NCI-H2171 treated with DMSO at 0.1 percent for 48 hours (cell line): ENCODE data around the gene C6orf89.

Experiments used
- DNase-seq: peaks from one replicate; lab custom pipeline; 2025; lab: John Stamatoyannopoulos, UW

C6orf89 gene

GRCh38 chr6:36852481-36853147, 33.1 kb upstream of the C6orf89 start:
- no peak for DNase-seq

GRCh38 chr6:36853325-36853724, 32.4 kb upstream of the C6orf89 start:
- DNase-seq = no peak

GRCh38 chr6:36855750-36856149, 30.0 kb upstream of the C6orf89 start:
- no peak for DNase-seq

GRCh38 chr6:36856277-36856676, 29.5 kb upstream of the C6orf89 start:
- DNase-seq = no peak

GRCh38 chr6:36857325-36857724, 28.4 kb upstream of the C6orf89 start:
- DNase-seq = no peak

- DNase-seq = no peak
Observed at GRCh38 chr6:36858407-36858981, 27.3 kb upstream of the C6orf89 start.

GRCh38 chr6:36860126-36860525, 25.6 kb upstream of the C6orf89 start:
- no peak for DNase-seq

GRCh38 chr6:36862164-36862847, 23.4 kb upstream of the C6orf89 start:
- no peak for DNase-seq

GRCh38 chr6:36862848-36863382, 22.8 kb upstream of the C6orf89 start:
- DNase-seq = no peak

- DNase-seq = no peak
Observed at GRCh38 chr6:36863670-36864540, 21.8 kb upstream of the C6orf89 start.

GRCh38 chr6:36865835-36866234, 19.9 kb upstream of the C6orf89 start:
- no peak for DNase-seq

- DNase-seq = no peak
Observed at GRCh38 chr6:36867471-36868224, 18.1 kb upstream of the C6orf89 start.

- no peak for DNase-seq
Observed at GRCh38 chr6:36871686-36872085, 14.1 kb upstream of the C6orf89 start.

- DNase-seq = no peak
Observed at GRCh38 chr6:36873115-36873514, 12.6 kb upstream of the C6orf89 start.

GRCh38 chr6:36873612-36874442, 11.9 kb upstream of the C6orf89 start:
- DNase-seq = peak; percentile 55

GRCh38 chr6:36874443-36875249, 11.1 kb upstream of the C6orf89 start, which contains the start of gene PPIL1:
PPIL1 (minus strand) TSS chr6:36874803; CDS start chr6:36874772, 31 bp downstream.
- peak; percentile 98 for DNase-seq

- no peak for DNase-seq
Observed at GRCh38 chr6:36875250-36875633, 10.5 kb upstream of the C6orf89 start.

- no peak for DNase-seq
Observed at GRCh38 chr6:36884610-36885009, 1.1 kb upstream of the C6orf89 start.

GRCh38 chr6:36886950-36887618, 1.3 kb downstream of the C6orf89 start:
- no peak for DNase-seq
